GM19372 (cell line): ENCODE results near the gene RANBP10.
"Not testable (repeated sequence)": the region's sequence is repeated elsewhere in the genome, so short reads cannot be mapped to it uniquely, and the experiment has no call there.

ENCODE experiments used
- ATAC-seq: cut with Tn5 transposase; IDR thresholded peaks from one replicate; pipeline ENCODE4 v1.9.1; 2021; ENCODE audit warnings: mild to moderate bottlenecking, low read depth, moderate library complexity; ENCODE audit not compliant: unreplicated experiment

The RANBP10 gene

DNA sequence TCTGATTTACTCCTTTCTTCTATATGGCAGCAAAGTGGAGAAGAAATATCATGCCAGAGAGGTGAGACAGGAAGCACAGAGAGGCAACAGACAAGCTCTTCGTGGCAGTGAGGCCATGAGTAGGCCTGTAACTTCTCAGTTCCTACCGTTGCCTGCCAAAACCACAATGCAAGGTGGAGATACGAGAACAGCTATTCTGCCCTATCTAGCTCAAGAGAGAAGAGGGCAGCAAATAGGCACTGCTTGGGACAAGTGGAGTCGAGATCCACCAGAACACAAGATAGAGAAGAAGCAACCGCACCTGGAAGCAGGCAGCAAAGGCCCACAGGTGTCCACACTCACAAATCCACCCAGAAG, 24.8 kb downstream of the RANBP10 start:
- ATAC-seq: peak; percentile 54

DNA sequence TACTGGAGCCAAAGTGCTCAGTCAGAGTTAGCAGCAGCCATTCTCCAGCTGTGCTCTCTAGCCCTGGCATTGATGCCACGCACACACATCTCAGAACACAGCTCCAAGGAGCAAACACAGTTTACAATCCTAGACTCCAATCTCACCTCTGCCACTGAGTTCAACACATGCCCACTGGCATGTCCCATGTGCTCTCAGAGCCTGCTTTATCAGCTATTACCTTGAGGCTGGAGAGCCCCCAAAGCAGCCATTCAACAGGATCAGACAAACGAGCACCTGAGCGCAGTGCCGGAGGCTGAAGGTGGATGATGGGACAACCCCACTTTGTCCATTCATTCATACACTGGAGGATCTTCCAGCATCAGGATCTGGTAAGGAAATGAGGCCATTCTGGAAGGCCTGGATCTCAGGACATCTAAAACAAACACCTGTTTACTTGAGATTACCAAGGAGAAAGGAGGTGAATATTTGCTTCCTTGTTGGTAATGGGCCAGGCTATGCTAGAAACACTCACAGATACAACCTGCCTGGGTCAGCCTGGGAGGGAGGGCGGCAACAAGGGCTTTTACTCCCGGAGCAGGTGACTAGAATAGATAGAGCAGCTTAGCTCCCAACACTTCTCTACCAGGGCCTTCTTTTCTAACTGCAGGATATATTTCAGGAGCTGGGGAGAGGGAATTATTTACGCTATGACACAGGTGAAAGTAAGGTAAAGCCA, 25.4 kb downstream of the RANBP10 start:
- ATAC-seq: no peak

DNA sequence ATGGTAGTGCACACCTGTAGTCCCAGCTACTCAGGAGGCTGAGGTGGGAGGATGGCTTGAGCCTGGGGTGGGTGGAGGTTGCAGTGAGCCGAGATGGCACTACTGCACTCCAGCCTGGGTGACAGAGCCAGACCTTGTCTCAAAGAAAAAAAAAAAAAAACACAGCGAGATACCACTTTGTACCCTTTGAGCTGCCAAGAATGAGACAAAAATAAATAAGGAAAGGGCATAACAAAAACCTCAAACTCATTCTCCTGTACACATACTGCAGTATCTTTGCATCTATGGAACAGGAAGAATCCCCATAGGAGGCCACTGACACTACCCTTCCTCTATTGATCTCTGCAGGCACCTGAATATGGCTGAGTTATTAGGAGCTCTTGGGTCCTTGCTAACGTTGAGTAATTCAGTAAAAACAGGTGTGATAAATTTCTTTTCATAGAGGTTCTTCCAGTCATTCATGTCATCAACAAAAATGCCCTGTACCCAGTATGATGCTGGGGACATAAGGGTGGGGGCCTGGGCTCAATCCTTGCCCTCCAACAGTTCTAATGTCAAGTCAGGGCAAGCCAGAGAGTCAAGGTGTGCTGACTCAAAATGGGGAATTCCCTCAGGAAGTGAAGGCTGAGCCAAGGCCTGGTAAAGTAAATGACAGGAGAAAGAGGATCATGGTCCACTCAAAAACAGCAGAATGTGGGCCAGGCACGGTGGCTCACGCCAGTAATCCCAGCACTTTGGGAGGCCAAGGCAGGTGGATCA, 26.9 kb downstream of the RANBP10 start:
- ATAC-seq: no peak

DNA sequence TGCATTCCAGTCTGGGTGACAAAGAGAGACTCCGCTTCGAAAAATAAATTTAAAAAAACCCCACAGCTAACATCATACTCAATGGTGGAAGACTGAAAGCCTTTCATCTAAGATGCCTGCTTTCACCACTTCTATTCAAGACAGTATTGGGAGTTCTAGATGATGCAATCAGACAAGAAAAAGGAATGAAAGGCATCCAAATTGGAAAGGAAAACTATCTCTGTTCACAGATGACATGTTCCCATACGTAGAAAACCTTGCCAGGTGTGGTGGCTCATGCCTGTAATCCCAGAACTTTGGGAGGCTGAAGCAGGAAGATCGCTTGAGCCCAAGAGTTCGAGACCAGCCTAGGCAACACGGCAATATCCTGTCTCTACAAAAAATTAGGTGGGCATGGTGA, 31.1 kb downstream of the RANBP10 start:
- no peak for ATAC-seq

DNA sequence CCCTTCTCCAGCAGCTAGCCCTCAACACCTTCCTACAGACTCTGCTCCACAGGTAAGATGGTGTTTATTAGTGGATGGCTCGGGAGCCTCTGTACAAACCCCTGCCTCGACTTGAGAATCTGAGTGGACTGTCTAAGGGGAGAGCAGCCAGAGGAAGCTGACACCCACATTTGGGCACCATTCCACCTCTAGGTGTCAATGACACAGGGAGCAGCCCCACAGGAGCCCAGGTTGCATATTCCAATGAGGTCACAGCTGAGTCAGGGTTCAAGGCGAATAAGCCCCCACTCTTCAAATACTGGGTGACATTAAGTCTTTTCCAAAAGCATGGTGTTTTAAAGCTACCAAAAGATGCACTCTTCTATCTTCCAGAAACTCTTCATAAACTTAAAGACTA, 31.9 kb downstream of the RANBP10 start:
- no peak for ATAC-seq

DNA sequence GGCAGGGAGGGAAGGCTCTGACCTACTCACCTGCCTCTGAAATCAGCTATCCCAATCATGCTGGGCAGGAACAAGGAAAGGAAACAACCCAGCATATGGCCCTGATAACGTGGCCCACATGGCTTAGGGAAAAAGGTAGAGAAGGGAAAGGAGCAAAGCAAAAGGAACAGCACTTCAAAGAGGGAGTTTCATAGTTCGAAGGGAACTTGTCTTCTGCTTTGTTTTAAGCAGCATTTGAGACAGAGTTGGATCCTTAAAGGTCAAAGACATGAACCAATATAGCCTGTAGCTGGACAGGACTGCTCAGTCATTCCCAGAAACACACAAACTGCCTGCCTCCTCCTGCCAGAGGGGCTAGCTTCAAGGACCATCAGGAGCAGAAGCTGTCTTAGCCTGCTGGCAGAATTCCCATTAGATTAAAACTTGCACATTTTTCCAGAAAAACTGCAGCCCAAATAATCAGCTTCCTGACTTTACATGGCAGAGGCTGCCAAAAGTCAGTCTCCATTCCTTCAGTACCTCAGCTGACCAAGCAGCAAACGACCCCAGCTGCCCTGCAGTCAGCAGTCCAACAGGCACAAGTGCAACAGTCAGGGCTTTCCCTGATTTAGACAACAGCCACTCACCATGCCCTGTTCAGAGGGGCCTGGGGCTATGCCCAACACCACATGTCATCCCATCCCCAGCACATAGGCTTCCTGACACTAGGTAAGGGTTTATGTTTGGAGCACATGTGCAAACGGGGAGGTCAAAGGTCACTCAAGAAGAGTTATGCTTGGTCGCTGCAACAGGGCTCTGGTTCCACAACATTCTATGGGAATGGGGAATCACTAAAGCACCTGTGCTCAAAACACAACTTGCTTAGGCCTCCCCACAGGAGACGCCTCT, 32.5 kb downstream of the RANBP10 start:
- ATAC-seq: no peak

DNA sequence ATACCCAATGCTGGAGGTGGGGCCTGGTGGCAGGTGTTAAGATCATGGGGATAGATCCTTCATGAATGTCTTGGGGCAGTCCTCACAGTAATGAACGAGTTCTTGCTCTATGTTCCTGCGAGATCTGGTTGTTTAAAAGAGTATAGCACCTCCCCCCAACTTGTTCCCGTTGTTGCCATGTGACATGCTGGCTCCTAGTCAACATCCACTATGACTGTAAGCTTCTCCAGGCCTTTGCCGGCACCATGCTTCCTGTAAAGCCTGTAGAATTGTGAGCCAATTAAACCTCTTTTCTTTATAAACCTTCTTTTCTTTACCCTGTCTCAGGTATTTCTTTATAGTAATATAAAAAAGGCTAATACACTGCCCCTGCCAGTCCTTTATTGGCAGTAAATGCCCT, 33.3 kb downstream of the RANBP10 start:
- no peak for ATAC-seq

DNA sequence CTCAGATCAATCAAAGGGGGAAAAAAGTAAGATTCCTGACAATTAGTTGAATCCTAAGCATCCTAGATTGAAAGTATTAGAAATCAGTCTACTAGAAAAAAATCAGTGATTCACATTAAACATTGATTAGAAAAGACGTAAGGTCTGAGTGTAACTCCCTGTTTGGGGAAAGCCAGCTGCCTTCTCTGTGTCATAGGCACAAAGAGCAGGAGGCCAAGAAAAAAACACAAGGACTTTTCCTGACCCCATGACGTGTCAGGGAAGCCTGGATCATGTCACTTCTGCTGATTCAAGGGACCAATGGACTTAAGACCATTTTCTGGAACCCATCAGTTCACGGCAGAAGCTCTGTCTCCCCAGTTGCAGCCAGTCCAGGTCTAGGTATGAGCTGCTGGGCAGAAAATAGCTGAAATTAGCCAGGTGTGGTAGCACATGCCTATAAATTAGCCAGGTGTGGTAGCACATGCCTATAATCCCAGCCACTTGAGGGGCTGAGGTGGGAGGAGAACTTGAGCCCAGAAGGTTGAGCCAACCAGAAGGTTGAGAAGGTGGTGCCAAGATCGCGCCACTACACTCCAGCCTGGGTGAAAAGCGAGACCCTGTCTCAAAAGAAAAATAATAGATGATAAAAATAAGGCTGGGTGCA, 35.9 kb downstream of the RANBP10 start:
- ATAC-seq: no peak

DNA sequence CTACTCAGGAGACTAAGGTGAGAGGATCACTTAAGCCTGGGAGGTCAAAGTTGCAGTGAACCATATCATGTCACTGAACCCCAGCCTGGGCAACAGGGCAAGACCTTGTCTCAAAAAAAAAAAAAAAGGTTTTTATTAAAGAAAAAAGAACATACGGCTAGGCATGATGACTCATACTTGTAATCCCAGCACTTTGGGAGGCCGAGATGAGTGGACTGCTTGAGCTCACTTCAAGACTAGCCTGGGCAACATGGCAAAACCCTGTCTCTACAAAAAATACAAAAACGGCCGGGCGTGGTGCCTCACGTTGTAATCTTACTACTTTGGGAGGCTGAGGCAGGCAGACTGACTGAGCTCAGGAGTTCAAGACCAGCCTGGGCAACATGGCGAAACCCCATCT, 38.4 kb downstream of the RANBP10 start:
- ATAC-seq: no peak

DNA sequence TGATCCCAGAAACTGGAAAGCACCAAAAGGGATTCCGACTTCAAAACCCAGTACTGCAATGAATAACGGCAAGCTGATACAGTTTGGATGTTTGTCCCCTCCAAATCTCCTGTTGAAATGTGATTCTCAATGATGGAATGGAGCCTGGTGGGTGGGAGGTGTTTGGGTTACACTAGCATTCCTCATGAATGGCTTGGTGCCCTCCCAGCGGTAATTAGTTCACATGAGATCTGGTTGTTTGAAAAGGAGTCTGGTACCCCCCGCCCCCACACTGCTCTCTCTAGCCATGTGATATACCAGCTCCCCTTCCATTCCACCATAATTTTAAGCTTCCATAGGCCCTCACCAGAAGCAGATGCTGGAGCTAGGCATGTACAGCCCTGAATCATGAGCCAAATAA, 40.1 kb downstream of the RANBP10 start:
- no peak for ATAC-seq

DNA sequence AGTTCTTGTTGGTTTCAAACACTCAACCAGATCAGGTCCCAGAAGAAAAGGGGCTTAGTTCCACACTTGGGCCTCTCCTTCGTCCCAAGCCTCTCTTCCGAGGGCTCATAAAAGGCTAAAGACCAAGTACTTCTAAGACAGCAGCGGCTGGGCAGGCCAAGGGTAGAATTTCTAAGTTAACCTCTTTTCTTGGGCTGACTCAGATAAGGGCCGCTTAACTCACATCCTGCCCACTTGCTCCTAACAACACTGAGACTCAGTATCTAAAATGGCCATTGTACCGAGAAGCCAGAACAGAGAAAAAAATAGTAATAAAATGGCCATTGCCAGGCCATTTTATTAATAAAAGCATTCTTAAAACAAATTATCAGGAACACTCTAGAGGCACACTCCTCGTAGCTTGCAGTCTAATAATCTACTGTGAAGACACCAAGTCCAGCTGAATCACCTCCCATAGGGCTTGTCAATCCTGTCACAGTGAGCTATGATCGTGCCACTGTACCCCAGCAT, 42.1 kb downstream of the RANBP10 start:
- no peak for ATAC-seq

DNA sequence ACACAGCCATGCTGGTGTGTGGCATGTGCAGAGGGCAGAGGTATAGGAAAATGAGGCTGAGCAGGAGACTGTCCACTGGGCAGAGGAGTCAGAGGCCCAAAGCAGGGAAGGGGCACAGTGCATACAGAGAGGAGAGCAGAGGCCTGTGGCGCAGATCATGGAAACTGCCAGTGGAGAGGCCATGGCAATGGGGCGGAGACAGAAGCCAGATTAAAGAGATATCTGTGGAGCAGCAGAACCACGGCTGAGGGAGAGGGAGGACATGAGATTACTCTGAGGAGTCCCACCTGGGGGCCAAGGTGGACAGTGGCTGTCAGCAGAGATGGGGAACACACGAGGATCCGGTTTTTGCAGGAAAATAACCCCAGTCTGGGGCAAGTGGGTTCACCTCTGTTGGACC, 43.3 kb downstream of the RANBP10 start:
- ATAC-seq: no peak

DNA sequence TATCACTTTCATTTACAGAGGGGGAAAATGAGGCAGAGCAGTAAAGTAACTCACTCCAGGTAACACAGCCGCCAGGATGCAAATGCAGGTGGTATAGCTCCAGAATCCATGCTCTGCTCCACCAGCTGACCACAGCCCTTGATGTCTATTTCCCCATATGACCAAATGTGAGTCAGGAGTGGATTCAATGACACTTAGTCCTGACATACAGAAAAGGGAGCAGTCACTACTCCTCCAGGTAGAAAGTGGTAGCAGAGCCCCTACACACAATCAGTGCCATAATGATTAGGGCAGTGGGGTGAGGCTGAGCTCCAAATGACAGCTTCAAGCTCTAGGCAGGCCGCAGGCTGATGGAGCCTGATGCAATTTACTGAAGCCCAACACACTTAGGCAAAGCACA, 44.0 kb downstream of the RANBP10 start:
- ATAC-seq: no peak

DNA sequence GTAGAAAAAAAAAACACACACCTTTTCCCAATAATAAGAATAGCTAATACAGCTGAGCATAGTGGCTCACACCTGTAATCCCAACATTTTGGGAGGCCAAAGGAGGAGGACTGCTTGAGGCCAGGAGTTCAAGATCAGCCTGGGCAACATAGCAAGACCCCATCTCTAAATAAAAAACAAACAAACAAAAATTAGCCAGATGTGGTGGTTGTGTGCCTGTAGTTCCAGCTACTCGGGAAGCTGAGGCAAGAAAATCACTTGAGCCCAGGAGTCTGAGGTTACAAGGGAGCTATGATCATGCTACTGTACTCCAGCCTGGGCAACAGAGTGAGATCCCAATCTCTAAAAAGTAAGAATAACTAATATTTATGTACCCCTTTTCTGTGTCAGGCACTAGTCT, 44.4 kb downstream of the RANBP10 start:
- no peak for ATAC-seq

DNA sequence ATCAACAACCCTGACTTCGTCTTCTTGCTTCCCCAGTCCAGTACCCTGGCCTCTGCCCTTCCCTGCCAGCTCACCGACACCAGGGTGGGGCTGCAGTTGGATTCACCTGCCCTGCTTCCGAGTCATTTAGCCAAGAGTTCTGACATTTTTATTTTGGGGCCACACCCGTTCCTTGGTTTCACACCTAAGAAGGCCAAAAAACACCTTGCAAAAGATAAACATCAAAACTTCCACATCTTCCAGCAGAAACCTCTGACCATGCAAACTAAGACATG, 45.5 kb downstream of the RANBP10 start:
- ATAC-seq: no peak

DNA sequence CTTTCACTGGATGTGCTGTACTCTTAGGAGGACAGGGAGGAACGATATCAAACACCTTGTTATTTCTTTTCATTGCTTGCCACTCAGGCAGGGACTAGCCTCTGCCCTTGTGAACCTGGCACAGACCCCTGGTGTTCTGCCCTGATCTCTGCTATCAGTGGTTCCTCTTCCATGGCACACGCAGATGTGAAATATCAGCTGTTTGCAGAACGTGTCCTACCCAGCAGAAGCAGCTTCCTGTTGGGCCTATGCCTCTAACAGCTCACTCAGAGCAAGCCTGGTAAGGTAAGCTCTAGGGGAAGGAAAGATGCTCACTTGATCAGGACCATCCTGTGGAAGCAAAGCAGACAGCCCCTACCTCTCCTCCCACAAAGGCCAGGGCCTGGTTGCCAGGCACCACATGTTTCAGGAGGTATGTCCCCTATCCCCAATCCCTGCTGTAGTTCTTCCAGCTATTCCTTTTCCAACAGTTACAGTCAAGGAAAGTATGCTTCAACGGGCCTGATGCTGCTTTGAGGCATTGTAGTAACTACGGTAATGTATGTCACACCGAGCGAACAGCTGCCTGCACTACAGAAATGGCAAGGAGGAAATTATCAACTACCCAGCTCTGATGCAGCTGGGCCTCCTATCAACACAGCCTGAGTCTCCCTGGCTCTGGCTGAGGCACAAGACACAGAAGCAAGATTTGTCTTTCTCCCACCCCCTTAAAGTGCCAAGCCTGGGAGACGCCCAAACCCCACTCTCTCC, 46.0 kb downstream of the RANBP10 start:
- ATAC-seq: no peak

DNA sequence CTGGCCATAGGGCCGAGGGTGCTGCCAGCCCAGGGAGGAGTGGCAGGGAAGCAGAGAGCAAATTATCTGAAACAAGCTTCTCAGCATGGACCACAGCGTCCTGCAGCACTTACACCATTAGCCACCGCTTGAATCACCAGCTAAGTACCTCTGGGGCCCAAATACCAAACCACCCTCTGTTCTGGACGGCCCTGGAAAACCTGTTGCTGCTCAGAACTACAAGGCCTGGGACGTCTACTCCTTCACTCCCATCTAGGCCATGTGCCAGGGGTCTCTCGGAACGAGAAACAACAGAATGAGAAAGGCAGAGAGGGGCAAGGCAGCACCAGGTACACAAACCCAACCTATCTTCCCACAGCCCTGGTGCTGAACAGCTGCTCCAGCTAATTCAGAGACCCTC, 47.4 kb downstream of the RANBP10 start:
- no peak for ATAC-seq

DNA sequence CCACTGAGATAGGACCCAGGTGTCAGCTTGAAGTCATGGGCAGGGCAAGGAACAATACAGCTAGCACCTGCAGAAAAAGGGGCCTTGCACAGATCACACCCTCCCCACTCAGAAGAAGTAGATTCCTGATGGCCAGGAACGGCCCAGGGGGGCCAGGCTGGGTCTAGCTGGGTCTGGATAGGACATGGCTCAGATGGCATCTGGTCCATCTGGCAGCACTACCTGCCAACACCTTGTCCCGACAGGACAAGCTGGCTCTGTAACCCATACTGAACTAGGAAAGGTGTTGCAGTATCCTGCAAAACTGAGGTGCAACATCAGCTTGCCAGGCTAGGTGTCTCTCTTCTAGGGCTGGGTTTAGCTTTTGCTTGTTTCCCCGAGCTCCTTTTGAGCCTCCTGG, 48.4 kb downstream of the RANBP10 start:
- ATAC-seq: no peak

DNA sequence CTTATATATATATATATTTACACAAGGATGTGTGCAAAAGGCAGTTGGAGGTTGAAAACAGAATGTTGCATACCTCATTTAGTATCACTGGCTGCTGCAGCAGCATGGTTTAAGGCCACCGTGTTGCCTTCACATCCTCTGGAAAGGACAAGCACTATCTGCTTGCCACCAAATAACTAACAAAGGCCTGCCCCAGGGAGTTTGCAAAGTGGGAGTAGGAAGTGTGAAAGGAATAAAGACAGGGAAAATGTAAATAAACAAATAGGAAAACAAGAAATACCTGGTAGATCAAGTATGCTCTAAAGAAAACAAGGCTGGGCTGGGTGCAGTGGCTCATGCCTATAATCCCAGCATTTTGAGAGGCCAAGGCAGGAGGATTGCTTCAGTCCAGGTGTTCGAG, 53.7 kb downstream of the RANBP10 start:
- no peak for ATAC-seq

DNA sequence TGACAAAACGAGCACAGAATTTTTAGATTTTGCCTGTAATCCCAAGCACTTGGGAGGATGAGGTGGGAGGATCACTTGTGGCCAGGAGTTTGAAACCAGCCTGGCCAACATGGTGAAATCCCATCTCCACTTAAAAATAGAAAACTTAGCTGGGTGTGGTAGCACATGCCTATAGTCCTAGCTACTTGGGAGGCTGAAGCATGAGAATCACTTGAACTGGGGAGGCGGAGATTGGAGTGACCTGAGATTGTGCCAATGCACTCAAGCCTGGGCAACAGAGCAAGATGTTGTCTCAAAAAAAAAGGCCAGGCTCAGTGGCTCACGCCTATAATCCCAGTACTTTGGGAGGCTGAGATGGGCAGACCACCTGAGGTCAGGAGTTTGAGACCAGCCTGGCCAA, 55.0 kb downstream of the RANBP10 start:
- ATAC-seq: not testable (repeated sequence)
